D721Med (cell line): ENCODE results near the gene LEKR1.
"Not testable (repeated sequence)": the region's sequence is repeated elsewhere in the genome, so short reads cannot be mapped to it uniquely, and the experiment has no call there.

Experiments
- DNase-seq: peaks from one replicate; pipeline ENCODE4 v3.0.0; 2011; ENCODE audit warnings: low spot score; ENCODE audit not compliant: insufficient read length
- FAIRE-seq: peaks from 2 replicates; lab custom pipeline; 2011; peaks lifted over from hg19 to GRCh38; lab: Jason Lieb, UNC
- CTCF ChIP-seq: IDR thresholded peaks from 2 replicates; pipeline ENCODE4 v1.5.1; 2012; ENCODE audit warnings: mild to moderate bottlenecking, control low read depth; ENCODE audit not compliant: insufficient read depth; ENCODE audit errors: missing control alignments

LEKR1 gene

GRCh38 chr3:156888576-156888975, 62.4 kb downstream of the LEKR1 start:
- TF ChIP-seq CTCF = no peak
- FAIRE-seq (no peak), DNase-seq (no peak)

- no peak for TF ChIP-seq CTCF
- DNase-seq = no peak
- FAIRE-seq = no peak
Measured at GRCh38 chr3:156892701-156893100, 66.5 kb downstream of the LEKR1 start.

DNA sequence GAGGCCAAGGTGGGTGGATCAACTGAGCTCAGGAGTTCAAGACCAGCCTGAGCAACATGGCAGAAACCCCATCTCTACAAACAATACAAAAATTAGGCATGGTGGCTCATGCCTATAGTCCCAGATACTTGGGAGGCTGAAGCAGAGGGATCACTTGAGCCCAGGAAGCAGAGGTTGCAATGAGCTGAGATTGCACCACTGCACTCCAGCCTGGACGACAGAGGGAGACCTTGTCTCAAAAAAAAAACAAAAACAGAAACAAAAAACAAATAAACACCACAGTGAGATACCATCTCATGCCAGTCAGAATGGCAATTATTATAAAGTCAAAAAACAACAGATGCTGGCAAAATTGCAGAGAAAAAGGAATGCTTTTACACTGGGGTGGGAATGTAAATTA, 69.2 kb downstream of the LEKR1 start:
- FAIRE-seq, DNase-seq: not testable (repeated sequence)

GRCh38 chr3:156897851-156898250, 71.7 kb downstream of the LEKR1 start:
- not testable (repeated sequence) for DNase-seq, FAIRE-seq

- no peak for DNase-seq
- FAIRE-seq = no peak
Measured at GRCh38 chr3:156898296-156898880, 72.2 kb downstream of the LEKR1 start.

GRCh38 chr3:156899951-156900350, 73.8 kb downstream of the LEKR1 start:
- FAIRE-seq = no peak
- no peak for TF ChIP-seq CTCF
- DNase-seq = no peak

More at GRCh38 chr3:156898296-156898880, 72.2 kb downstream of the LEKR1 start:
- no peak for TF ChIP-seq CTCF

DNA sequence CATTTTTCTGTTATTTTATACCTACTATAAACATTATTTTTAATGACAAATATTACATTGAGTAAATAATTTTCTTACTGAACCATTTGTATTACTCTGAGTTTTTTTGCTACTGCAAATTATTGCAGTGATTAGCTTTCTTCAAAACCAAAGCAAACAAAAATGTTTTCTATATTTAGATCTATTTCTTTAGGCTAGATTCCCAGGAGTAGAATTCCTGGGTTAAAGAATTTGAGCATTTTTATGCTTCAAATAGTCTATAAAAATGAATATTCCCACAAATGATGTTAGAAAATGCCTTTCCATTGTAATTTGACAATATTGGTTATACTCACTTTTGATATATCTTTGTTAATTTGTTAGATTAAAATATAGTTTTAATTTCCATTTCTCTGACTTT, 76.8 kb downstream of the LEKR1 start:
- no peak for FAIRE-seq
- no peak for DNase-seq
- no peak for TF ChIP-seq CTCF

DNA sequence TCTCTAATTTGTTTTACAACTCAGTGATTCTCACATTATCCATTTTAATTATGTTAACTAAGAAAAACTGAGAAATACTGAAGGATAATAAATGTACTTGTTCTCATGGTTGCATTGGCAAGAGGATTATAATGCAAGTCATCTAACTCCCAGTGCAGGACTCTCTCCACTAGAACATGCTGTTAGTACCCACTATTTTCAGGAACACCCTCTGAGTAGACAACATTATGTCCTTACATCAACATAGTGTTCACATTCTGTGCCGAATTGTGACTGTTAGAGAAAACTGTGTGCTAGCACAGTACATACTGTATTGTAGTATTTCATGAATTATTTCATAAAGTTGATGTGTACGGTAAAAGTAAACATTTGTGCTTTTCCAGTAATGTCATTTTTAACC, 80.1 kb downstream of the LEKR1 start:
- FAIRE-seq = peak; percentile 48
- no peak for DNase-seq
- no peak for TF ChIP-seq CTCF
